Endothelial cell of umbilical vein (primary cell): ENCODE measurements around the gene PASD1. TPM values are rescaled to one million over a fixed set of nuclear protein-coding genes. Genes with fewer than 3 reads are reported as not detected.

Experiments used
- Bru-seq: library from RNA; stranded (reverse); fragments of 400-500 nt; gene quantifications from one replicate; lab custom pipeline; 2021; lab: Mats Ljungman, UMichigan
- BruChase-seq, 2 experiments: library from RNA; stranded (reverse); fragments of 400-500 nt; gene quantifications; one replicate each; lab custom pipeline; 2021; lab: Mats Ljungman, UMichigan
- BruUV-seq: library from RNA; stranded (reverse); fragments of 400-500 nt; replicated peaks from 2 replicates; lab custom pipeline; 2021; lab: Mats Ljungman, UMichigan
- CTCF ChIA-PET: fragments of 300-600, 350-600 bp; sonication (Branson Sonifier 250); formaldehyde crosslinking; loops from one replicate; lab custom pipeline; 2021; ENCODE audit warnings: antibody characterized with exemption, inconsistent platforms; lab: Charles Lee
- POLR2A ChIA-PET: fragments of 300-600, 350-600 bp; sonication (Branson Sonifier 250); formaldehyde crosslinking; loops from one replicate; lab custom pipeline; 2021; ENCODE audit warnings: antibody characterized with exemption, inconsistent platforms; lab: Charles Lee
- DNase-seq: peaks from one replicate; pipeline ENCODE4 v3.0.0-alpha.2; 2011; ENCODE audit warnings: low read depth, low spot score
- FAIRE-seq: peaks from 2 replicates; lab custom pipeline; 2011; peaks lifted over from hg19 to GRCh38; lab: Jason Lieb, UNC
- H2AFZ ChIP-seq: 2 replicates; pipeline ENCODE4 v1.6.0; 2012; ENCODE audit warnings: low read depth, low read length, control low read depth, inconsistent platforms
- H3K27ac ChIP-seq: 2 replicates; pipeline ENCODE4 v1.5.1; 2011; ENCODE audit warnings: low read depth, mild to moderate bottlenecking, control low read depth, low read length, moderate library complexity; ENCODE audit not compliant: insufficient read depth
- H3K27me3 ChIP-seq, 2 experiments: 2 replicates each; pipeline versions ENCODE4 v1.6.0 to v1.6.1; 2011; ENCODE audit warnings: low read length in 2 of 2, mixed read lengths in 1 of 2; ENCODE audit not compliant: control insufficient read depth in 2 of 2, insufficient read depth in 2 of 2
- H3K36me3 ChIP-seq, 2 experiments: 2 replicates in 1 of 2; 3 replicates in 1 of 2; pipeline ENCODE4 v1.5.1; 2011; ENCODE audit warnings: low read length in 2 of 2, mild to moderate bottlenecking in 1 of 2, moderate library complexity in 1 of 2; ENCODE audit not compliant: control insufficient read depth in 2 of 2, insufficient read depth in 2 of 2; ENCODE audit errors: extremely low read depth in 1 of 2
- H3K4me1 ChIP-seq: 3 replicates; pipeline ENCODE4 v1.5.1; 2011; ENCODE audit warnings: mild to moderate bottlenecking, low read length; ENCODE audit not compliant: control insufficient read depth, insufficient read depth; ENCODE audit errors: extremely low read depth
- H3K4me2 ChIP-seq: 2 replicates; pipeline ENCODE4 v1.6.1; 2011; ENCODE audit warnings: low read length, control low read depth, mixed read lengths; ENCODE audit not compliant: insufficient read depth
- H3K4me3 ChIP-seq, 3 experiments: fragments of 200-600 bp in 1 of 3; sonication (generic), shearing (Covaris generic) in 1 of 3; replicated peaks in 1 of 3; 2 replicates each; pipeline ENCODE4 v1.5.1; 2011 to 2016; ENCODE audit warnings: control low read depth in 3 of 3, low read length in 3 of 3, mild to moderate bottlenecking in 2 of 3, inconsistent platforms in 1 of 3, low read depth in 1 of 3, moderate library complexity in 1 of 3; ENCODE audit not compliant: insufficient read depth in 1 of 3
- H3K79me2 ChIP-seq: 2 replicates; pipeline ENCODE4 v1.6.0; 2012; ENCODE audit warnings: low read length, inconsistent platforms; ENCODE audit not compliant: control insufficient read depth, insufficient read depth
- H3K9ac ChIP-seq: replicated peaks from 2 replicates; pipeline ENCODE3; 2011; ENCODE audit warnings: low read length, control low read depth; ENCODE audit not compliant: insufficient read depth; ENCODE audit errors: extremely low read depth
- H3K9me1 ChIP-seq: replicated peaks from 3 replicates; pipeline ENCODE4 v1.6.0; 2011; ENCODE audit warnings: mild to moderate bottlenecking, low read length; ENCODE audit not compliant: control insufficient read depth, insufficient read depth; ENCODE audit errors: extremely low read depth
- H3K9me3 ChIP-seq: replicated peaks from 2 replicates; pipeline ENCODE4 v1.5.1; 2012; ENCODE audit warnings: low read length, inconsistent platforms; ENCODE audit not compliant: control insufficient read depth, insufficient read depth
- H4K20me1 ChIP-seq: replicated peaks from 2 replicates; pipeline ENCODE3; 2011; ENCODE audit warnings: mild to moderate bottlenecking, low read length; ENCODE audit not compliant: control insufficient read depth, insufficient read depth; ENCODE audit errors: extremely low read depth
- CTCF ChIP-seq, 2 donors: IDR thresholded peaks; 1 replicate in 1 of 2; 2 replicates in 1 of 2; pipeline ENCODE4 v1.5.1; 2011; ENCODE audit warnings: low read length in 2 of 2, mild to moderate bottlenecking in 2 of 2, moderate library complexity in 2 of 2, control low read depth in 1 of 2, inconsistent platforms in 1 of 2, low read depth in 1 of 2; ENCODE audit not compliant: insufficient read depth in 1 of 2; ENCODE audit errors: extremely low read depth in 1 of 2
- FOS ChIP-seq: IDR thresholded peaks from 2 replicates; pipeline ENCODE4 v1.6.1; 2011; ENCODE audit warnings: mild to moderate bottlenecking, low read length, moderate library complexity, borderline replicate concordance; ENCODE audit not compliant: insufficient read depth
- GATA2 ChIP-seq: IDR thresholded peaks from 2 replicates; pipeline ENCODE4 v1.7.0; 2011; ENCODE audit warnings: low read depth, mild to moderate bottlenecking, moderate library complexity, mixed read lengths, low read length; ENCODE audit not compliant: insufficient read length, insufficient read depth
- JUN ChIP-seq: IDR thresholded peaks from 2 replicates; pipeline ENCODE4 v1.6.1; 2011; ENCODE audit warnings: borderline replicate concordance, low read depth; ENCODE audit not compliant: insufficient read length, insufficient read depth
- MYC ChIP-seq: IDR thresholded peaks from one replicate; pipeline ENCODE4 v1.6.1; 2011; ENCODE audit warnings: mild to moderate bottlenecking, low read depth, low read length
- POLR2A ChIP-seq: IDR thresholded peaks from 2 replicates; pipeline ENCODE4 v1.6.1; 2012; ENCODE audit warnings: low read depth, mild to moderate bottlenecking, control low read depth, low read length
- dilution Hi-C: fragments of 300-500 bp; cut with MboI; formaldehyde crosslinking; loops from one replicate; pipeline ENCODE4 v1.15.0; 2019; ENCODE audit warnings: low sequenced_read_pairs; ENCODE audit not compliant: extremely low pct_ligation_motif_present
- intact Hi-C: fragments of 100-400 bp; cut with micrococcal nuclease; formaldehyde crosslinking; loops from one replicate; pipeline ENCODE4 v1.10.0; 2022
- long read RNA-seq: library from polyadenylated mRNA; stranded (forward); transcript quantifications from one replicate; pipeline ENCODE4 v2.0.0, GENCODE V29; 2021
- polyA minus RNA-seq, 3 experiments: library from RNA; depleted of rRNA, polyadenylated mRNA; stranded (reverse); fragments of >200 nt; gene quantifications; 1 replicate in 1 of 3; 2 replicates in 2 of 3; pipeline ENCODE4 v1.2.3, GENCODE V29; 2011
- polyA plus RNA-seq, 4 experiments: library from polyadenylated mRNA; depleted of rRNA in 3 of 4; stranded (reverse) in 3 of 4; unstranded in 1 of 4; fragments of >200 nt; gene quantifications; 2 replicates each; pipeline versions ENCODE4 v1.2.1 to v1.2.3, GENCODE V29; 2011 to 2012; ENCODE audit warnings: missing spikeins in 1 of 4
- total RNA-seq: library from RNA; stranded (reverse); gene quantifications from 2 replicates; pipeline ENCODE4 v1.2.3, GENCODE V29; 2021

PASD1 gene
- total RNA-seq: not detected in 2 replicates
- not detected in 2 replicates for polyA plus RNA-seq
- not detected in 2 replicates for polyA plus RNA-seq (2011; cell fraction: cytosol; rRNA removed)
- polyA plus RNA-seq (2011; cell fraction: nucleus; rRNA removed): not detected in 2 replicates
- polyA plus RNA-seq (2012): not detected in 2 replicates
- polyA minus RNA-seq: not detected in 2 replicates
- not detected for polyA minus RNA-seq (2011; cell fraction: cytosol; rRNA and poly(A)+ RNA removed)
- not detected in 2 replicates for polyA minus RNA-seq (2011; cell fraction: nucleus; rRNA and poly(A)+ RNA removed)
- not detected for Bru-seq, nascent RNA
- not detected for BruChase-seq, experiment 1, labeled RNA remaining after a 6-hour chase
- not detected for BruChase-seq, experiment 2, labeled RNA remaining after a 2-hour chase
- long read RNA-seq: 0 reads

- ChIA-PET POLR2A (no interaction called here), CTCF (no interaction called here)
- Histone ChIP-seq H3K4me1 (no peaks in the 10 kb centered on the region), H3K9me3 (no peaks in the 10 kb centered on the region), H3K4me3 (no peak within 1 kb of the TSS), H3K79me2 (no peaks in the 10 kb centered on the region), H3K27ac (no peak within 1 kb of the TSS), H3K9ac (no peak within 1 kb of the TSS), H4K20me1 (no peaks in the 10 kb centered on the region), H3K27me3 (no peaks in the 10 kb centered on the region), H3K9me1 (no peaks in the 10 kb centered on the region), H2AFZ (no peak within 1 kb of the TSS), H3K36me3 (no peaks in the 10 kb centered on the region), H3K4me2 (no peak within 1 kb of the TSS)
- BruUV-seq: no TSS peak
- dilution Hi-C loops (no loop called here), intact Hi-C loops (no loop called here)
- FAIRE-seq: no peak
- DNase-seq: no peak
- no peak for TF ChIP-seq POLR2A
- no peak for TF ChIP-seq JUN
- TF ChIP-seq FOS: no peak
- TF ChIP-seq CTCF (IDR thresholded peaks at IDR 0.05; ENCODE audit: extremely low read depth in 1 of 2, insufficient read depth in 1 of 2, low read depth in 1 of 2, low read length in 2 of 2): no peak
- TF ChIP-seq MYC: no peak
- no peak for TF ChIP-seq GATA2
Observed at GRCh38 chrX:151563449-151563848, at the start of gene PASD1. Gene PASD1 (plus strand): TSS chrX:151563675. CDS start chrX:151601554, 37,879 bp downstream.
